H1 (cell line): ENCODE results near the gene DNAI1. TPM values are rescaled to one million over a fixed set of nuclear protein-coding genes. Genes with fewer than 3 reads are reported as not detected.

ENCODE experiments used
- CTCF ChIA-PET: fragments of 300-600 bp; sonication (Branson Sonifier 250); formaldehyde crosslinking; loops from one replicate; lab custom pipeline; 2021; ENCODE audit not compliant: partially characterized antibody; lab: Charles Lee
- POLR2A ChIA-PET: fragments of 300-600 bp; sonication (Branson Sonifier 250); formaldehyde crosslinking; loops from one replicate; lab custom pipeline; 2021; ENCODE audit warnings: inconsistent platforms; ENCODE audit not compliant: partially characterized antibody; lab: Charles Lee
- DNase-seq, 2 experiments: peaks; one replicate each; pipeline versions ENCODE4 v3.0.0 to v3.0.0-alpha.2; 2010 to 2022; ENCODE audit warnings: low spot score in 2 of 2, low read depth in 1 of 2, mixed read lengths in 1 of 2
- FAIRE-seq: peaks from 2 replicates; lab custom pipeline; 2011; peaks lifted over from hg19 to GRCh38; lab: Jason Lieb, UNC
- H2AFZ ChIP-seq: 2 replicates; pipeline ENCODE4 v1.8.1; 2012; ENCODE audit warnings: low read length, inconsistent platforms
- H2AK5ac ChIP-seq: 2 replicates; pipeline ENCODE4 v1.6.1; 2013; ENCODE audit warnings: low read depth, low read length
- H2BK120ac ChIP-seq: replicated peaks from 2 replicates; pipeline ENCODE3; 2013; ENCODE audit warnings: low read depth, low read length, inconsistent platforms
- H2BK12ac ChIP-seq: 2 replicates; pipeline ENCODE4 v1.6.1; 2013; ENCODE audit warnings: low read depth, low read length
- H2BK15ac ChIP-seq: 2 replicates; pipeline ENCODE4 v1.6.1; 2013; ENCODE audit warnings: low read length
- H2BK20ac ChIP-seq: 2 replicates; pipeline ENCODE4 v1.6.1; 2013; ENCODE audit warnings: low read length
- H2BK5ac ChIP-seq: 2 replicates; pipeline ENCODE4 v1.6.1; 2013; ENCODE audit warnings: low read depth, low read length
- H3K14ac ChIP-seq: 2 replicates; pipeline ENCODE4 v1.6.1; 2013; ENCODE audit warnings: inconsistent platforms; ENCODE audit not compliant: insufficient read length
- H3K18ac ChIP-seq: 2 replicates; pipeline ENCODE4 v1.6.1; 2013; ENCODE audit warnings: low read length; ENCODE audit errors: extremely low read depth
- H3K23ac ChIP-seq: 2 replicates; pipeline ENCODE4 v1.6.1; 2013; ENCODE audit warnings: inconsistent platforms; ENCODE audit not compliant: insufficient read length
- H3K23me2 ChIP-seq: 2 replicates; pipeline ENCODE4 v1.6.1; 2013; ENCODE audit warnings: low read depth, low read length
- H3K27ac ChIP-seq: 2 replicates; pipeline ENCODE4 v1.6.1; 2011; ENCODE audit warnings: low read depth, low read length, inconsistent platforms
- H3K27me3 ChIP-seq, 4 experiments: replicated peaks in 1 of 4; 1 replicate in 1 of 4; 2 replicates in 3 of 4; pipeline versions ENCODE4 v1.6.1 to v1.8.1; 2011 to 2013; ENCODE audit warnings: low read length in 3 of 4, mild to moderate bottlenecking in 3 of 4, inconsistent platforms in 2 of 4, mixed read lengths in 2 of 4, moderate library complexity in 1 of 4; ENCODE audit not compliant: control insufficient read depth in 3 of 4, insufficient read depth in 3 of 4; ENCODE audit errors: extremely low read depth in 1 of 4
- H3K36me3 ChIP-seq, 4 experiments: 2 replicates each; pipeline versions ENCODE4 v1.6.1 to v1.8.1; 2011 to 2013; ENCODE audit warnings: mild to moderate bottlenecking in 4 of 4, low read length in 3 of 4, moderate library complexity in 2 of 4, control low read depth in 1 of 4, inconsistent platforms in 1 of 4; ENCODE audit not compliant: insufficient read depth in 4 of 4, control insufficient read depth in 2 of 4
- H3K4ac ChIP-seq: replicated peaks from 2 replicates; pipeline ENCODE3; 2013; ENCODE audit warnings: low read length, low read depth, mixed read lengths, inconsistent platforms; ENCODE audit not compliant: insufficient read length
- H3K4me1 ChIP-seq, 4 experiments: replicated peaks in 1 of 4; 1 replicate in 1 of 4; 2 replicates in 3 of 4; pipeline versions ENCODE4 v1.6.1 to v1.8.1; 2011 to 2013; ENCODE audit warnings: low read length in 3 of 4, inconsistent platforms in 2 of 4, mixed read lengths in 1 of 4; ENCODE audit not compliant: insufficient read depth in 4 of 4, control insufficient read depth in 3 of 4
- H3K4me2 ChIP-seq, 2 experiments: 2 replicates each; pipeline versions ENCODE4 v1.6.1 to v1.8.1; 2011 to 2013; ENCODE audit warnings: low read depth in 2 of 2, low read length in 2 of 2, control low read depth in 1 of 2, inconsistent platforms in 1 of 2, mild to moderate bottlenecking in 1 of 2; ENCODE audit not compliant: insufficient read depth in 1 of 2
- H3K4me3 ChIP-seq, 4 experiments: fragments of 200-600, 300-600 bp in 1 of 4; sonication (generic), shearing (Covaris generic), sonication (Bioruptor Twin) in 1 of 4; 2 replicates each; pipeline versions ENCODE4 v1.5.1 to v1.8.1; 2011 to 2016; ENCODE audit warnings: low read length in 4 of 4, low read depth in 3 of 4, control low read depth in 2 of 4, inconsistent platforms in 2 of 4, mild to moderate bottlenecking in 2 of 4, mixed read lengths in 1 of 4, moderate library complexity in 1 of 4; ENCODE audit not compliant: insufficient read depth in 2 of 4; ENCODE audit errors: extremely low read depth in 1 of 4
- H3K56ac ChIP-seq: replicated peaks from 2 replicates; pipeline ENCODE3; 2013; ENCODE audit warnings: low read depth, mild to moderate bottlenecking, mixed read lengths, low read length, inconsistent platforms; ENCODE audit not compliant: insufficient read length
- H3K79me1 ChIP-seq: 2 replicates; pipeline ENCODE4 v1.6.1; 2013; ENCODE audit warnings: low read depth, low read length, control low read depth
- H3K79me2 ChIP-seq, 2 experiments: 2 replicates each; pipeline versions ENCODE4 v1.6.1 to v1.8.1; 2012 to 2013; ENCODE audit warnings: low read length in 2 of 2, mild to moderate bottlenecking in 2 of 2, inconsistent platforms in 1 of 2; ENCODE audit not compliant: insufficient read depth in 2 of 2, control insufficient read depth in 1 of 2
- H3K9ac ChIP-seq, 4 experiments: replicated peaks in 1 of 4; 1 replicate in 1 of 4; 2 replicates in 3 of 4; pipeline versions ENCODE4 v1.6.1 to v1.8.1; 2011 to 2013; ENCODE audit warnings: low read depth in 3 of 4, low read length in 3 of 4, control low read depth in 2 of 4, mild to moderate bottlenecking in 2 of 4, moderate library complexity in 2 of 4, inconsistent platforms in 1 of 4; ENCODE audit errors: extremely low read depth in 1 of 4
- H3K9me3 ChIP-seq, 2 experiments: 2 replicates each; pipeline versions ENCODE4 v1.6.1 to v1.8.1; 2012 to 2013; ENCODE audit warnings: mild to moderate bottlenecking in 2 of 2, moderate library complexity in 2 of 2, control low read depth in 1 of 2, inconsistent platforms in 1 of 2, low read depth in 1 of 2, low read length in 1 of 2, mixed read lengths in 1 of 2; ENCODE audit not compliant: insufficient read depth in 2 of 2
- H4K20me1 ChIP-seq, 2 experiments: replicated peaks in 1 of 2; 2 replicates each; pipeline versions ENCODE3 to v1.8.1; 2011 to 2013; ENCODE audit warnings: inconsistent platforms in 2 of 2, low read length in 2 of 2, mild to moderate bottlenecking in 1 of 2; ENCODE audit not compliant: insufficient read depth in 2 of 2, control insufficient read depth in 1 of 2
- H4K5ac ChIP-seq: 2 replicates; pipeline ENCODE4 v1.6.1; 2013; ENCODE audit warnings: low read length, low read depth, mixed read lengths, inconsistent platforms; ENCODE audit not compliant: insufficient read length
- H4K8ac ChIP-seq: 2 replicates; pipeline ENCODE4 v1.8.0; 2013; ENCODE audit warnings: mild to moderate bottlenecking, moderate library complexity, low read length, inconsistent platforms; ENCODE audit not compliant: insufficient read depth; ENCODE audit errors: extremely low read depth
- H4K91ac ChIP-seq: replicated peaks from 2 replicates; pipeline ENCODE3; 2013; ENCODE audit warnings: low read length, mixed read lengths, inconsistent platforms; ENCODE audit not compliant: insufficient read length
- RAD21 ChIP-seq, 2 experiments: IDR thresholded peaks in 1 of 2; conservative IDR thresholded peaks in 1 of 2; 2 replicates each; pipeline ENCODE4 v1.6.1; 2011; ENCODE audit warnings: low read depth in 2 of 2, low read length in 2 of 2, improper control_type of control experiment in 1 of 2, inconsistent platforms in 1 of 2, mild to moderate bottlenecking in 1 of 2, moderate library complexity in 1 of 2
- TCF12 ChIP-seq: IDR thresholded peaks from 2 replicates; pipeline ENCODE4 v1.6.1; 2011; ENCODE audit warnings: low read depth, mild to moderate bottlenecking, low read length
- YY1 ChIP-seq: IDR thresholded peaks from 2 replicates; pipeline ENCODE4 v1.6.1; 2011; ENCODE audit warnings: low read depth, mild to moderate bottlenecking, low read length
- WGBS, 2 experiments: shearing (Covaris generic) in 1 of 2; methylation state at CpG; one replicate each; pipeline versions ENCODE4 v1.1.6 to v1.1.7; 2013 to 2015; ENCODE audit warnings: low lambda C conversion rate in 2 of 2, mixed read lengths in 2 of 2, inconsistent platforms in 1 of 2, low coverage in 1 of 2, missing lambda C conversion rate in 1 of 2; ENCODE audit not compliant: insufficient replicate concordance in 2 of 2, insufficient coverage in 1 of 2, insufficient read length in 1 of 2; ENCODE audit errors: extremely low coverage in 1 of 2, missing lambda C conversion rate in 1 of 2; 5-methylcytosine and 5-hydroxymethylcytosine counted together
- polyA plus RNA-seq, 7 experiments: library from polyadenylated mRNA; depleted of rRNA in 3 of 7; stranded (reverse) in 5 of 7; unstranded in 2 of 7; fragments of >200 nt in 5 of 7; fragments of 200-250 nt in 2 of 7; gene quantifications; 1 replicate in 5 of 7; 2 replicates in 1 of 7; 4 replicates in 1 of 7; pipeline versions ENCODE4 v1.2.1 to v1.2.3, GENCODE V29; 2011 to 2013; ENCODE audit warnings: missing spikeins in 2 of 7, mixed read lengths in 2 of 7
- total RNA-seq: library from RNA; stranded (reverse); fragmentation: NEBNext Ultra II Directional; extraction: Animal tissue kit (Norgen Biotek cat#: 25700); gene quantifications from 2 replicates; pipeline ENCODE4 v1.2.1, GENCODE V29; 2021
- TF ChIP-seq, protein P1 (sequence below), 3 experiments: IDR thresholded peaks; 1 replicate in 2 of 3; 2 replicates in 1 of 3; pipeline versions ENCODE4 v1.5.1 to v1.6.1; 2011; ENCODE audit warnings: low read length in 3 of 3, mild to moderate bottlenecking in 3 of 3, inconsistent platforms in 2 of 3, low read depth in 1 of 3, moderate library complexity in 1 of 3; ENCODE audit not compliant: insufficient read depth in 1 of 3; ENCODE audit errors: control extremely low read depth in 1 of 3
- TF ChIP-seq, protein P2 (sequence below): IDR thresholded peaks from 2 replicates; pipeline ENCODE4 v1.6.1; 2011; ENCODE audit warnings: low read depth, mild to moderate bottlenecking, low read length; ENCODE audit not compliant: insufficient read depth

The DNAI1 gene
- total and polyA plus RNA-seq, 2 of the 8 experiments (the other 6 are each of a cell fraction or from before 2014, with no cell fraction given), result 0.37 to 0.54 TPM

DNA sequence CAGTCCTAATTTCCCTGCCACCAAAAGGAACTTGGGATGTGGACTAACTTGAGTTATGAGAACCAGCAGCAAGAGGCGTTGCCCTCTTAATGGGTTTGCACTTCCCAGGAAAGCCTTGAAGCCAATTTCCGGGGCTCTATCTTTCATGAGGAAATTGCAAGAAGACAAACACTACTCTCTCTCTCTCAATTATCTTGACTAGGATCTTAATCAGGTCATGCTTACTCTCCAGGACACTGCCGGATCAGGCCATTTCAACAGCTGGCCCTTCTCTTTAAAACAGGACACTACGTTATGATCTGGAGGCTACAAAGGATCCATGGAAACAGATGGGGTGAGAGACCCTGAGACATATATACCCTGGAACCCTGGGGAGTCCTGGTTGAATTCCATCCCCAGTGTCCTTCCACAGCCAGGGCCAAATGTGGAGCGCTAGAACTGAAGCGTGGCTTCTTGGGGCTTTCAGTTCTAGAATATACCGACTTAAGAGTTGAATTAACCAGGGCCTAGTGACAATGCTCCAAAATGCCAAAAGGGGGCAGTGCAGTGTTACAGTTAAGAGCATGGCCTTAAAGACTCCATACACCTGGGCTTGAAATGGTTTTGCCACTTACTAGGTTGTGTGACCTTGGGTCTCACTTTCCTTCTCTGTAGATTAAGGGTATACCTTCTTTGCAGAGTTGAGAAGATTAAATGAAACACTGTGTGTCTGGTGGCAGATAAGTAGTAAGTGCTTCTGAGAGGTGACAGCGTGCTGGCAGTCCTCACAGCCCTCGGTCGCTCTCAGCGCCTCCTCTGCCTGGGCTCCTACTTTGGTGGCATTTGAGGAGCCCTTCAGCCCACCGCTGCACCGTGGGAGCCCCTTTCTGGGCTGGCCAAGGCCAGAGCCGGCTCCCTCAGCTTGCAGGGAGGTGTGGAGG lies 21.3 kb upstream of the DNAI1 start:
- TF ChIP-seq, protein P1, sequence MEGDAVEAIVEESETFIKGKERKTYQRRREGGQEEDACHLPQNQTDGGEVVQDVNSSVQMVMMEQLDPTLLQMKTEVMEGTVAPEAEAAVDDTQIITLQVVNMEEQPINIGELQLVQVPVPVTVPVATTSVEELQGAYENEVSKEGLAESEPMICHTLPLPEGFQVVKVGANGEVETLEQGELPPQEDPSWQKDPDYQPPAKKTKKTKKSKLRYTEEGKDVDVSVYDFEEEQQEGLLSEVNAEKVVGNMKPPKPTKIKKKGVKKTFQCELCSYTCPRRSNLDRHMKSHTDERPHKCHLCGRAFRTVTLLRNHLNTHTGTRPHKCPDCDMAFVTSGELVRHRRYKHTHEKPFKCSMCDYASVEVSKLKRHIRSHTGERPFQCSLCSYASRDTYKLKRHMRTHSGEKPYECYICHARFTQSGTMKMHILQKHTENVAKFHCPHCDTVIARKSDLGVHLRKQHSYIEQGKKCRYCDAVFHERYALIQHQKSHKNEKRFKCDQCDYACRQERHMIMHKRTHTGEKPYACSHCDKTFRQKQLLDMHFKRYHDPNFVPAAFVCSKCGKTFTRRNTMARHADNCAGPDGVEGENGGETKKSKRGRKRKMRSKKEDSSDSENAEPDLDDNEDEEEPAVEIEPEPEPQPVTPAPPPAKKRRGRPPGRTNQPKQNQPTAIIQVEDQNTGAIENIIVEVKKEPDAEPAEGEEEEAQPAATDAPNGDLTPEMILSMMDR (IDR thresholded peaks at IDR 0.05; ENCODE audit: control extremely low read depth in 1 of 3, insufficient read depth in 1 of 3, low read depth in 1 of 3, low read length in 3 of 3), result peak in 2 of 3 experiments; percentile 91 to 94; a peak in 3 of 4 replicates
- TF ChIP-seq, protein P2, sequence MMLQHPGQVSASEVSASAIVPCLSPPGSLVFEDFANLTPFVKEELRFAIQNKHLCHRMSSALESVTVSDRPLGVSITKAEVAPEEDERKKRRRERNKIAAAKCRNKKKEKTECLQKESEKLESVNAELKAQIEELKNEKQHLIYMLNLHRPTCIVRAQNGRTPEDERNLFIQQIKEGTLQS, result no peak
- TF ChIP-seq RAD21 (IDR thresholded peaks at IDR 0.05 in 1 of 2, conservative IDR thresholded peaks at IDR 0.05 in 1 of 2; ENCODE audit: low read depth in 2 of 2, low read length in 2 of 2) (peak; percentile 95 to 99), TCF12 (0 out of 2 replicates have a peak, but pooled peaks have one; percentile 30), YY1 (0 out of 2 replicates have a peak, but pooled peaks have one; percentile 19)
- TF ChIP-seq, all 59 proteins: peak for 4

More for the DNA sequence above, 21.3 kb upstream of the DNAI1 start:
- CTCF ChIA-PET, result interaction anchor here (0.6 to 11.7 kb wide), 41 partner anchors 8 to 201 kb away, joined by 3 to 106 read pairs (median 4); partner anchors contain the start of gene SIGMAR1
- Histone ChIP-seq H3K18ac (no peak overlapping the region), H3K79me2 (no peaks in the 10 kb centered on the region), H2AK5ac (no peak overlapping the region), H2BK20ac (no peak overlapping the region), H3K4me1 (no peaks in the 10 kb centered on the region), H4K20me1 (peaks cover 0 to under 1% of the 10 kb centered on the region in 2 experiments), H3K4ac (no peak overlapping the region), H2BK5ac (no peak overlapping the region), H2BK12ac (no peak overlapping the region), H3K27me3 (no peaks in the 10 kb centered on the region), H4K91ac (no peak overlapping the region), H4K8ac (no peak overlapping the region), H2BK120ac (no peak overlapping the region), H3K56ac (no peak overlapping the region), H3K23ac (no peak overlapping the region), H3K4me3 (no peak overlapping the region), H3K23me2 (no peaks in the 10 kb centered on the region), H3K36me3 (no peaks in the 10 kb centered on the region; a peak in 1 of 8 replicates), H3K4me2 (no peak overlapping the region), H3K9ac (no peak overlapping the region), H3K27ac (no peak overlapping the region), H2BK15ac (no peak overlapping the region), H3K14ac (no peak overlapping the region), H3K9me3 (no peaks in the 10 kb centered on the region), H2AFZ (no peak overlapping the region), H3K79me1 (no peaks in the 10 kb centered on the region), H4K5ac (no peak overlapping the region)
- POLR2A ChIA-PET, result no interaction called here
- DNase-seq (peak; percentile 47 to 73), FAIRE-seq (peak; percentile 95)
- WGBS, 2 experiments, result 78% methylated on average over 11 of the region's 14 CpGs; no CpG with 5 or more reads in 1 of the 2 experiments
